ENCODE measurements around the gene PSTPIP1. TPM values are rescaled to one million over a fixed set of nuclear protein-coding genes. Genes with fewer than 3 reads are reported as not detected.

Gene PSTPIP1
- total RNA-seq, 1 experiment from 2014 or later, result not detected

- no peak for DNase-seq (ENCODE audit: low read depth, low spot score)
- in situ Hi-C loops (cut with HindIII; ENCODE audit: low pct_unique_long_range_greater_than_20kb, low sequenced_read_pairs), result no loop called here
These were observed 20.4 kb upstream of the PSTPIP1 start for GRCh38 chr15:76974456-76975036.

DNA sequence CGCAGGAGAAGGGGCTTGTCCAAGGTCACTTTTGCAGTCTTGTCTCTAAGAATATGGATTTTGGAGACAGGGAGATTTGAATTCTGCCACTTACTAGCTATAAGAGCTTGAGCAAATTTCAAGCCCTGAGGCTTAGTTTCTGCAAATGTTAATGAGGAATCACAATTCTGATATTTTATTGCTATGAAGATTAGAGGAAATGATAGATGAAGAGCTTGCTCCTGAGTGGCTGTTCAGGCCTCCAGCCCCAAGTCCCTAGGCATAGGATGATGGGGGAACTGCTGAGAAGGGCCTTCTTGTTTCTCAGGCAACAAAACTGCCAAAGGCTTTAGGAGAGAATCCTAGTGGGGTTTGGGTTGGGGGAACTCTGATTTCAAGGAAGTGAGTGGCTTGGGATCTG lies 18.8 kb upstream of the PSTPIP1 start:
- in situ Hi-C loops (cut with HindIII; ENCODE audit: low pct_unique_long_range_greater_than_20kb, low sequenced_read_pairs), result no loop called here
- DNase-seq (ENCODE audit: low read depth, low spot score), result no peak

DNA sequence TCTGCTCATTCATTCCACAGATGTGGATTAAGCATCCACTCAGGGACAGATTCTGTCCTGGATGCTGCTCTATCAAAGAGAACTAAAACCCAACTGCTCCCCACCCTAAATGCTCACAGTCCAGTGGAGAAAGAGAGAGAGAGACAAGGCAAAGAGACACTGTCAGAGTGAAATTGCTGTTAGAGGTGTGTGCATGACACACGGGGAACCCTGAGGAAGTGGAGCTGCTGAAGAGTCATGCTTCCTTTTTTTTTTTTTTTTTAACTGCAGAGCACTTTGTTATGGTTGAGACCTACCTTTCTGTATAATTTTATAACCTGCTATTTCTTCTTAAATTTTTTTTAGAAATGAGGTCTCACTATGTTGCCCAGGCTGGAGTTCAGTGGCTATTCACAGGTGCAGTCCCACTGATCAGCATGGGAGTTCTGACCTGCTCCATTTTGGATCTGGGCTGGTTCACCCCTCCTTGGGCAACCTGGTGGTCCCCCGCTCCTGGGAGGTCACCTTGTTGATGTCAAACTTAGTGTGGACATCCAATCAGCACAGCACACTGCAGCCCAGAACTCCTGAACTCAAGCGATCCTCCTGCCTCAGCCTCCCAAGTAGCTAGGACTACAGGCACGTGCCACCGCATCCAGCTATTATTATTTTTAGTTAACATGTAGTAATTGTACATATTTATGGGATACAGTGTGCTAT lies 18.2 kb upstream of the PSTPIP1 start:
- no peak for DNase-seq (ENCODE audit: low read depth, low spot score)
- in situ Hi-C loops (cut with HindIII; ENCODE audit: low pct_unique_long_range_greater_than_20kb, low sequenced_read_pairs), result no loop called here

- DNase-seq (ENCODE audit: low read depth, low spot score), result no peak
- in situ Hi-C loops (cut with HindIII; ENCODE audit: low pct_unique_long_range_greater_than_20kb, low sequenced_read_pairs), result no loop called here
These were observed 16.2 kb upstream of the PSTPIP1 start for GRCh38 chr15:76978522-76979330.

GRCh38 chr15:76979331-76979925 lies 15.5 kb upstream of the PSTPIP1 start:
- no peak for DNase-seq (ENCODE audit: low read depth, low spot score)

DNA sequence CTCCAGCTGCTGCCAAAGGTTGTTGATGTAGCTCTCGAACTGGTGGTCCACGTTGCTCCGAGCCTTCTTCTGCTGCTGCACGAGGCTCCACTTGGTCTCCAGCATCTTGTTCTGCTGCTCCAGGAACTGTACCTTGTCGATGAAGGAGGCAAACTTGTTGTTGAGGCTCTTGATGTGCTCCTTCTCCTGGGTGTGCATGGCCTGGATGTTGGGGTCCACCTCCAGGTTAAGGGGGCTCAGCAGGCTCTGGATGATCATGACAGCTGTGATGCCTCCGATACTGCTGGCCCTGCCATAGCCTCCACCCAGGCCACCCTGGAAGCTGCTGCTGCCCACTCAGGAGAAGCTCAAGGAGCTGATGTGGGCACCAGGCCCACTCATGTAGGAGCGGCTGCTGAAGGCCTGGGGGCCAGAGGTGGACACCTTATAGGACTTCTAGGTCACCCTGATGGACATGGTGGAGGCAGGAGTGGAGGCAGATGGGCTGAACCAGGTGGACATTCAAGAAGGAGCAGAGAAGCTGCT lies 14.9 kb upstream of the PSTPIP1 start:
- DNase-seq (ENCODE audit: low read depth, low spot score), result no peak
- in situ Hi-C loops (cut with HindIII; ENCODE audit: low pct_unique_long_range_greater_than_20kb, low sequenced_read_pairs), result no loop called here

More at GRCh38 chr15:76979331-76979925, 15.5 kb upstream of the PSTPIP1 start:
- in situ Hi-C loops (cut with HindIII; ENCODE audit: low pct_unique_long_range_greater_than_20kb, low sequenced_read_pairs), result no loop called here

GRCh38 chr15:76982356-76982755 lies 12.6 kb upstream of the PSTPIP1 start:
- DNase-seq (ENCODE audit: low read depth, low spot score), result no peak

DNA sequence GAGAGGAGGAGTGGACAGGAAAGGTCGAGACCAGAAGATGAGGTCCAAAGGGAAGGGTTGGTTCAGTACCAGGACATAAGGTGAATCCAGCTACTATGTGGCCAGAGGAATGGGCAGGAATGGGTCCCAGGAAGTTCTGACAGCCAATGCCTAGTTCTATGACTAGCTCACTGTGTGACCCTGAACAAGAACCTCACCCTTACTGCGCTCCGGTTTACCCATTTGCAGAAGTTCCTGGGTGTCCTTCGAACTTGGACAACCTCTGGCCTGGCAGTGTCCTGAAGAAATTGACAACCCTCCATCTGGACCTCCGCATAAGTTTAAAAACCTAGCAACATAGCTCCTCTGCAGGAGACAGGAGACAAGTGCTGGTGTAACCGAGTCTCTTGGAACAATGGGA lies 12.2 kb upstream of the PSTPIP1 start:
- no peak for DNase-seq (ENCODE audit: low read depth, low spot score)
- in situ Hi-C loops (cut with HindIII; ENCODE audit: low pct_unique_long_range_greater_than_20kb, low sequenced_read_pairs), result no loop called here

More at GRCh38 chr15:76982356-76982755, 12.6 kb upstream of the PSTPIP1 start:
- in situ Hi-C loops (cut with HindIII; ENCODE audit: low pct_unique_long_range_greater_than_20kb, low sequenced_read_pairs), result no loop called here

- DNase-seq (ENCODE audit: low read depth, low spot score), result peak; percentile 55
- in situ Hi-C loops (cut with HindIII; ENCODE audit: low pct_unique_long_range_greater_than_20kb, low sequenced_read_pairs), result no loop called here
These were observed 11.1 kb upstream of the PSTPIP1 start for GRCh38 chr15:76983590-76984375.

DNA sequence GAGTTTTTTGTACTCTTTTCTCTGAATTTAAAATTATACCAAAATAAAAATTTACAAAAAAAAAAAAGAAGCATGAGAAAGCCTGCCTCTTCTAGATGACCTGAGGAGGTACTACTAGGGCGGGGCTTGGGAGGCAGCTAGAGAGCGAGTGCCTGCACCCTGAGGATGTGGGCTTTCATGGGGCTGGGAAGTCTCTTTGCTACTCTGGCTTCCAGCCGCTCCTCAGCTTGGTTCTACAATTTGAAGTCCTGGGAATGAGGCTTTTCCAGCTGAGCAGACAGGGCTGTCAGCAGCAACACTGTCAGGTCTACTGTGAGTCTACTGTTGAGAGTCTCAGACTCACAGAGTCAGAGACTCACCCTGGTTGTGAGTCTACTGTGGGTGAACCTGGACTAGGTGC lies 8.2 kb upstream of the PSTPIP1 start:
- DNase-seq (ENCODE audit: low read depth, low spot score), result no peak
- in situ Hi-C loops (cut with HindIII; ENCODE audit: low pct_unique_long_range_greater_than_20kb, low sequenced_read_pairs), result no loop called here

- no peak for DNase-seq (ENCODE audit: low read depth, low spot score)
- in situ Hi-C loops (cut with HindIII; ENCODE audit: low pct_unique_long_range_greater_than_20kb, low sequenced_read_pairs), result no loop called here
These were observed 7.7 kb upstream of the PSTPIP1 start for GRCh38 chr15:76987276-76987675.

GRCh38 chr15:76987896-76988860 lies 6.7 kb upstream of the PSTPIP1 start:
- DNase-seq (ENCODE audit: low read depth, low spot score), result no peak
- in situ Hi-C loops (cut with HindIII; ENCODE audit: low pct_unique_long_range_greater_than_20kb, low sequenced_read_pairs), result no loop called here

GRCh38 chr15:76988867-76989780 lies 5.8 kb upstream of the PSTPIP1 start:
- in situ Hi-C loops (cut with HindIII; ENCODE audit: low pct_unique_long_range_greater_than_20kb, low sequenced_read_pairs), result no loop called here
- DNase-seq (ENCODE audit: low read depth, low spot score), result no peak

- in situ Hi-C loops (cut with HindIII; ENCODE audit: low pct_unique_long_range_greater_than_20kb, low sequenced_read_pairs), result no loop called here
- DNase-seq (ENCODE audit: low read depth, low spot score), result no peak
These were observed 3.9 kb upstream of the PSTPIP1 start for GRCh38 chr15:76991048-76991447.

Measured in SK-MEL-5 (cell line).